Stimulated activated CD4-positive, alpha-beta T cell treated with anti-CD3 and anti-CD28 coated beads, Interleukin-4, amount 100 ng/mL, for 48 hours (primary cell): ENCODE measurements around the gene ART1.

Experiments
- DNase-seq, 2 donors: peaks; one replicate each; pipeline ENCODE4 v3.0.0-alpha.2; 2020; ENCODE audit warnings: low read depth in 2 of 2

Gene ART1

GRCh38 chr11:3666023-3666530 lies 21.1 kb downstream of the ART1 start:
- no peak for DNase-seq

DNA sequence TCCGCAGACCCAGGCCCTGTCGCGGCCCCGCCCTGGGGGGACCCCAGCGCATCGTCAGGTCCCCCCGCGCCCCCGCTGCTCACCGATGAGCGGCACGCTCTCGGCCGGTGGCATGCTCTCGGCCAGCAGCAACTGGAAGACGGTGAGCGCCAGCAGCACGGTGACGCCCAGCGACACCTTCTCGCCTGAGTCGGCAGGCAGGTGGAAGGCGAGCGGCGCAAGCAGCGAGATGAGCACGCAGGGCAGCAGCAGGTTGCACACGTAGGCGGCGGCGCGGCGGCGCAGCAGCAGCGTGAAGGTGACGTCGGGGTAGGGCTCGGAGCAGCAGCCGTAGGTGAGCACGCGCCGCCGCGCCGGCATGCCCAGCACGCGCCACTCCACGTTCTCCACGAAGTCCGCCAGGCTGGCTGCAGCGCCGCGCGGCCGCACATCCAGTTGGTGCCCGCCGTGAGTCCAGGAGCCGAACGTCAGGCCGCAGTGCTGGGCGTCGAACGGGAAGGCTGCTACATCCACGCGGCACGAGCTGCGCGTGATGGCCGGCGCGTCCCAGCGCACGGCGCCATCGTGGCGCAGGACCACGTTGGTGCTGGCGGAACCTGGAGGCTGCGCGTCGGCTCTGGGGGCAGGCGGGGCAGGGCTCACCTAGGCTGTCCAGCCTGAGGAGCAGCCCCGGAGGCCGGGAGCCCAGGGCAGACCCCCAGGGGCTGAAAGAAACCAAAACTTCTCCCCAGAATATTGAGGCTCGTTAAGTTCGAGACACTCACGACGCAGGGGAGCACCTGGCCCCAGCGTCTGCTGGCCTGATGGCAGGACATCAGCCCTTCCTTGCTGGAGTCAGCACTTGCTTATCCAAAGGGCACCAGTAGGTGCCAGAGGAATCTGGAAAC lies 22.5 kb downstream of the ART1 start:
- DNase-seq: no peak

- no peak for DNase-seq
These were observed 24.2 kb downstream of the ART1 start for GRCh38 chr11:3669128-3669527.

GRCh38 chr11:3669742-3670183 lies 24.8 kb downstream of the ART1 start:
- no peak for DNase-seq

DNA sequence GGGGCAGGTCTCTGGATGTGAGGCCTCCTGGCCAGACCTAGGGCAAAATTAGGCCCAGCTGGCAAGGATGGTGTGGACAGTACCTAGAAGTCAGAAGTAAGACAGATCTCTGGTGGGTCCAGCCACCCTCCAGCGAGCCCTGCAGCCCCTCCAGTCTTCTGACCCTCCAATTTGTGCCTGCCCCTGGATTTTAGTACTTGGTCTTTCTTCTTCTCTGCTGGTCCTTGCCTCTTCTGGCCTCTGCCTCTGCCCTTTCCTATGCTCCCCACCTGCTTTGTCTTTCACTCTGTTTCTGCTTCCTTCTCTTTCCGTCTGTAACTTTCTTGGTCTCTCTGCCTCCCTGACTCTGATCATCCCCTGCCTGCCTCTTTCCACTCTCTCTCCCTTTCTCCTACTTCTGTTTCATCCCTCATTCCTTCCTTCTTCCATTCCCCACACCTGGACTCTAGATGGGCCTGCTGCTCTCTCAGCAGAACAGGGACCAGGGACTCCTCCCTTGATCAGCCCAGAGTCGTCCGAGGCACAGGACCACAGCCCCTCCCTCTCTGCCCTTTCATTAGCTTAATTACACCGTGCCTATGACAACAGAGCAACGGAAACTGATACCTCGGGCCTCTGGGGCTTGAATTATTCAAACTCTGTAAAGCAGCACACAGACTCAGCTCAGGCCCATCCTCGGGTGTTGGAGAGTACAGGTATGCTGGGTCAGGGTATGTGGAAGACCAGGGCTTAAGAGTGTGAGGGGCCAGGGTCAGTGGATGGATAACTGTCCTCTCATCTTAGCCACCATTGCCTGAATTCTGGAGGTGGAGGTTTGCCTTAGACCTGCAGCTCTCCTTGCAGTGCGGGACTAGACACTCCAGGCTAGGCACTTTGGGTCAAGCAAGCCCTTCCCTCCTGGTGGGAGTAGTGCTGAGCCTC lies 26.7 kb downstream of the ART1 start, which contains the start of gene CHRNA10:
TSS of gene CHRNA10 (minus strand) at position 51 of the 921 bp plus-strand sequence. CDS start 72 bp downstream, outside the sequence.
- no peak for DNase-seq

- no peak for DNase-seq
These were observed 29.3 kb downstream of the ART1 start for GRCh38 chr11:3674189-3674588.

- no peak for DNase-seq
These were observed 31.0 kb downstream of the ART1 start for GRCh38 chr11:3675971-3676370.

GRCh38 chr11:3679077-3679476 lies 34.1 kb downstream of the ART1 start:
- DNase-seq: no peak

GRCh38 chr11:3683039-3683438 lies 38.1 kb downstream of the ART1 start:
- DNase-seq: no peak

GRCh38 chr11:3684129-3684818 lies 39.3 kb downstream of the ART1 start:
- DNase-seq: no peak

- no peak for DNase-seq
These were observed 39.9 kb downstream of the ART1 start for GRCh38 chr11:3684819-3685172.

DNA sequence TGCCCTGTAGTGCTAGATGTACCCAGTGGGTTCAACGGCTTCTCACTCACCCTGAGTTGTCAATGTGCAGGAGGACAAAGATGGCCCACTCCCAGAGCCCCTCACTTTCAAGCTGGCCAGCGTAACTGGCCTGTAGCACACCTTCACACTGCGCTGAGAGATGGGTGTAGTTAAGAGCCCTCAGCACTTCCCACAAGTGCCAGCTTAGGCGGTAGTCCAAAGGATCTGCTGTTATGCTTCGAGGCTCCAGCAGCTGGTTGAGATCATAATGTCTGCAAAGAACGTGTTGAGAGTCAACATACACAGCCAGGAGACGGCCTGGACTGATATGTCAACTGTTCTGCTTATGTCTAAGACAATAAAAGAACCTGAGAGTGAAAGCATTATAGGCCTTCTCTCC lies 41.0 kb downstream of the ART1 start:
- no peak for DNase-seq

DNA sequence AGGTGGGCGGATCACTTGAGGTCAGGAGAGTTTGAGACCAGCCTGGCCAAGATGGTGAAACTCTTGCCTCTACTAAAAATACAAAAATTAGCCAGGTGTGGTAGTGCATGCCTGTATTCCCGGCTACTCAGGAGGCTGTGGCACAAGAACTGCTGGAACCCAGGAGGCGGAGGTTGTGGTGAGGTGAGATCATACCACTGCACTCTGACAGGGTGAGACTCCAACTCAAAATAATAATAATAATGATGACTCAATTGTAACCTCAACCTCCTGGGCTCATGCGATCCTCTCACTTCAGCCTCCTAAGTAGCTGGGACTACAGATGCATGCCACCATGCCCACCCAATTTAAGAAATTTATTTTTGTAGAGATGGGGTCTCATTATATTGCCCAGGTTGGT lies 41.8 kb downstream of the ART1 start:
- no peak for DNase-seq

GRCh38 chr11:3700410-3700809 lies 55.5 kb downstream of the ART1 start:
- DNase-seq: no peak

DNA sequence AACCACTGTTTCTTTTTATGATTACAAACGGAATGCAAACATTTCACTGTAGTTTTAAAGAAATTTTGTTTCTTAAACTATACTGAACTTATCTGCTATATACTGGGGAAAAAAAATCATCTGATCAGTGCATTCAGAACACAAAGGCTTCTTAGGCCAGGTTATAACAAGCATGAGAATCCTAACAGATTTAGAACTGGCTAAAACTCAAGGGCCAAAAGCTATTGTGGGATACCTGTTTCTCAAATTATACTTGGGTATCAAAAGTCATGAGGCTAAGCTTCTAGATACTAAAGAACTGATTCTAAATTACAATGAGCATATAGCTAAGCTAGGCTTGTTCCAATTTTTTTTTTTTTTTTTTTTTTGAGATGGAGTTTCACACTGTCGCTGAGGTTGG lies 56.0 kb downstream of the ART1 start:
- DNase-seq: no peak

GRCh38 chr11:3703383-3703782 lies 58.5 kb downstream of the ART1 start:
- DNase-seq: no peak

DNA sequence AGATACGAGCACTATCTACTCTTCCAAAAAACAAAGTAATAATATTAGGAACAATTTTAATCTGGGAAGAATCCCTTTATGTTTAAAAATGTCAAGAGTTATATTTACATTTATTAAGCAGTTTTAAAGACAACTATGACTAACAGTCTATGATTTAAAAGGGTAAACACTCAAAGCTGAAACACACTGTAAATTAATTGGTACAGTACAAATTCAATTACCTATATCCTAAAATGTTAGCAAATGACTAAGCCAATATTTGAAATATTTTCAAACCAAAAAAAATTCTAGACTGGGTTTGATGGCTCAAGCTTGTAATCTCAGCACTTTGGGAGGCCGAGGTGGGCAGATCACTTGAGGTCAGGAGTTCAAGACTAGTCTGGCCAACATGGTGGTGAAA lies 62.2 kb downstream of the ART1 start:
- DNase-seq: no peak

GRCh38 chr11:3709977-3710376 lies 65.0 kb downstream of the ART1 start:
- DNase-seq: no peak

DNA sequence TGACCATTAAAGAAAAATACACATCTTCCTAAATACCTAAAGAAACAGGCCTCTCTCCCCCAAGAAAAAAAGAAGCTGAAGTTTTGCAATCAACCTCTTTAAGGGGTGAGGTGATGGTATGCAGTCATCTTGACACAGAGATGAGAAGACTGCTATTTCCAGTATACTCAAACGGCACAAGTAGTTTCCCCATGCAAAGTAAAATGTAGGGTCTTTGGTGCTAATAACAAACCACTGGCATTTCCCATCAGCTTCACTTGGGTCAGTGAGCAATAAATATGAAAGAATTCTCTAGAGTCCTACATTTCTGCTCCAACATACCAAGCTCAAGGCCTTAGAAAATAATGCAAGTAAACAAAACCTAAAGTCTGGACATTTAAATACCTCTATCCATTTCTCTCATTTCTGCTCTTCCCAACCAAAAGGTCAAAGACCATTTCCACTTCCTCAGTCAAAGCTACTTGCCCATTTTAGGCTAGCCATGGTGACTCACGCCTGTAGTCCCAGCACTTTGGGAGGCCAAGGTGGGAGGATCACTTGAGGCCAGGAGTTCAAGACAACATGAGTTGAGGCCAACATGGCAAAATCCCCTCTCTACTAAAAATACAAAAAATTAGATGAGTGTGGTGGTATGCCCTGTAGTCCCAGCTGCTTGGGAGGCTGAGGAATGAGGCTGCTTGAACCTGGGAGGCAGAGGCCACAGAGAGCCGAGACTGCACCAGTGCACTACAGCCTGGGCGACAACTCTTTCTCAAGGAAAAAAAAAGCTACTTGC lies 65.7 kb downstream of the ART1 start:
- DNase-seq: no peak

DNA sequence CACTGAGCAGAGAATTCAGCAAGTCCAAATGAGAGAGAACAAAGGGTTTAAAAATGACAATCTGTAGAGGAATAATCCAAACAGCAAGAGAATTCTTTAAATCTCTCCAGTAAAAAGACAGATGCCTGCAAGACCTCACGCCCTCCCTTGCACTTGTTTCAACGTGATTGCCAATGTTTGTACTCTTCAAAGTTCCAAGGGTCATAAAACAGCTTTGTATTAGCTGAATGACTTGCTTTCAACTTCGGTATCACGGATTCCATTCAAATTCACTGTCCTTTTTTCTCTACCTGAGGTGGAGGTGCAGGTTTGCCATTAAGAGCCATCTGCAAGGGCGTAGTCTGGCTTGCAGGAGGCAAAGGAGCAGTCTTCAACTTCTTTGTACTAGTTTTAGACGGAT lies 67.3 kb downstream of the ART1 start:
- no peak for DNase-seq
